ENCODE results near the gene RANBP10.

Gene RANBP10

GRCh38 chr16:67673712-67674580, 132.4 kb downstream of the RANBP10 start:
- no peak for DNase-seq
